Stimulated activated CD8-positive, alpha-beta memory T cell treated with anti-CD3 and anti-CD28 coated beads, Interleukin-2, amount 100 ng/mL, for 48 hours (primary cell): ENCODE measurements around the gene CKMT1A.

Experiments
- DNase-seq, 2 donors: peaks; one replicate each; pipeline ENCODE4 v3.0.0-alpha.2; 2020; ENCODE audit warnings: low read depth in 2 of 2

Gene CKMT1A

DNA sequence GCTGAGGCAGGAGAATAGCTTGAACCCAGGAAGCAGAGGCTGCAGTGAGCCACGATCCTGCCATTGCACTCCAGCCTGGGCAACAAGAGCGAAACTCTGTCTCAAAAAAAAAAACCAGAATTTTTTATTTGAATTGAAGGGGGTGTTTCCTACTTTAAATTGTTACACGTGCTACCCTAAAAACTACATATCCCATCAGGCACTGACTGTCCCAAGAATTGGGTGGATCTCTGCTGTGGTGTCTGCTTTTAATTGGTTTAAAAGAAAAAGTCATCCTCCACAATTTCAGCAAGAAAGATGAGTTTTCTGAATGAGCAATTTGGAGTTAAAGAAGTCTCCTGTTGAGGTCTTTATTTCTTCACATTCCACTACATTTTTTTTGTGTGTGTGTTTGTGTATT is 54.7 kb downstream of the CKMT1A start:
- no peak for DNase-seq
